HPDE6-E6E7 (cell line): ENCODE data around the gene UIMC1.

Experiments
- DNase-seq: peaks from one replicate; pipeline ENCODE4 v3.0.0; 2011; ENCODE audit warnings: missing footprints; ENCODE audit errors: extremely low spot score

Gene UIMC1

DNA sequence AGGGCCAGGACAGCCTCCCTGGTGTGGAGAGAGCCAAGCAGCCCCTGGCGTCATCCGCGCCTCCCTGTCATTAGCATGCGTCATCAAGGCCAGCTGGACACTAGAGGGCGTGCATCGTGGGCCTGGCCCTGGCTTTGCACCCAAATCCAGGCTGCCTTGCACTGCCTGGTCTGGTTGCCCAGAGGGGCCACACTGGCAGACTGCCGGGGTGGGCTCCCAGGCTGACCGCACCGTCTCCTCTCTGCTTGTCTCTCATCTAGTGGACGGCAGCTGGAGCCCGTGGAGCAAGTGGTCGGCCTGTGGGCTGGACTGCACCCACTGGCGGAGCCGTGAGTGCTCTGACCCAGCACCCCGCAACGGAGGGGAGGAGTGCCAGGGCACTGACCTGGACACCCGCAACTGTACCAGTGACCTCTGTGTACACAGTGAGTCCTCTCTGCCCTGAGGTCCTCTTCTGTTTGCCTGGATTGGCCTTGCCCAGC, 136.4 kb downstream of the UIMC1 start:
- no peak for DNase-seq

DNA sequence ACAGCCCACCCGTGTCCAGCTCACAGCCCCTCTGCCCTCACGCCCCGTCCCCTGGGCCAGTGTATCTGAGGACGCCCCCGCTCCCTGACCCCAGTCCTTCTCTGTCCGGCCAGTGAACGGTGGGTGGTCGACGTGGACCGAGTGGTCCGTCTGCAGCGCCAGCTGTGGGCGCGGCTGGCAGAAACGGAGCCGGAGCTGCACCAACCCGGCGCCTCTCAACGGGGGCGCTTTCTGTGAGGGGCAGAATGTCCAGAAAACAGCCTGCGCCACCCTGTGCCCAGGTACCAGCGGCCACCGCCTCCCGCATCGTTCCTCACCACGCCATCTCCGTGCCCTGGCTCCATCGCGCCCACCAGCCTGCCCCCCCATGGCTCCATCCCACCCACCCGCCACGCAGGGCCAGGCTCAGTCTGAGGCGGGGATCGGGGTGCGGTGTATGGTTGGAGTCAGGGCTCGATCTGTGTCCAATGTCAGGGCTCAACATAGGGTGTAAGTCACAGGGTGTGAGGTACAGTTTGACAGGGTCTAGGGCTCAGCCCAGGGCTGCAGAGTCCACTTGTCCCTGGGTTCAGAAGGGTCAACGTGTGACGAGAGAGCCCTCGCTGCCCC, 137.0 kb downstream of the UIMC1 start:
- DNase-seq = no peak

DNA sequence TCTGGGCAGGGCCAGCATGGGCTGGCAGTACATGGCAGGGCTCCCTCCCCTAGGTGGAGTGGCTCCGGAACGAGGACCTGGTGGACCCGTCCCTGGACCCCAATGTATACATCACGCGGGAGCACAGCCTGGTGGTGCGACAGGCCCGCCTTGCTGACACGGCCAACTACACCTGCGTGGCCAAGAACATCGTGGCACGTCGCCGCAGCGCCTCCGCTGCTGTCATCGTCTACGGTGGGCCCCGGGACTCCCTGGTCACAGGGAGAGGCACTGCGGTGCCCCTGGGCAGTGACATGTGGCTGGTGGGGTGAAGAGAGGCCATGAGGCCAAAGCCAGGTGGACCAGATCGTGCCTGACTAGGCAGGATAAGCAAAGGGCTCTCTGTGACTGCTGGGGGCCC, 137.8 kb downstream of the UIMC1 start:
- no peak for DNase-seq

DNA sequence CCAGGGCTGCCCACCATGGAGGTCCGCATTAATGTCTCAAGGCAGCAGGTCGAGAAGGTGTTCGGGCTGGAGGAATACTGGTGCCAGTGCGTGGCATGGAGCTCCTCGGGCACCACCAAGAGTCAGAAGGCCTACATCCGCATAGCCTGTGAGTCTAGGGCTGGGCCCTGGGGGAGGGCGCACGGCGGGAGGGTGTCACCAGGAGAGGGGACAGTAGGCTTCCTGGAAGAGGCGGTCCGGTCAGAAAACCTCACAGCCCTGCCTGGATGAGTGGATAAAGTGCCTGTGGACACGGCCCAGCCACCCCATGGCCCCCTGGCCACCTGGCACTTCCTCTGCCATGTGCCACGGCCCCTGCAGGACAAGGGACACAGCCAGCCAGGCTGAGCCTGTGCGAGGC, 138.5 kb downstream of the UIMC1 start:
- DNase-seq = no peak

DNA sequence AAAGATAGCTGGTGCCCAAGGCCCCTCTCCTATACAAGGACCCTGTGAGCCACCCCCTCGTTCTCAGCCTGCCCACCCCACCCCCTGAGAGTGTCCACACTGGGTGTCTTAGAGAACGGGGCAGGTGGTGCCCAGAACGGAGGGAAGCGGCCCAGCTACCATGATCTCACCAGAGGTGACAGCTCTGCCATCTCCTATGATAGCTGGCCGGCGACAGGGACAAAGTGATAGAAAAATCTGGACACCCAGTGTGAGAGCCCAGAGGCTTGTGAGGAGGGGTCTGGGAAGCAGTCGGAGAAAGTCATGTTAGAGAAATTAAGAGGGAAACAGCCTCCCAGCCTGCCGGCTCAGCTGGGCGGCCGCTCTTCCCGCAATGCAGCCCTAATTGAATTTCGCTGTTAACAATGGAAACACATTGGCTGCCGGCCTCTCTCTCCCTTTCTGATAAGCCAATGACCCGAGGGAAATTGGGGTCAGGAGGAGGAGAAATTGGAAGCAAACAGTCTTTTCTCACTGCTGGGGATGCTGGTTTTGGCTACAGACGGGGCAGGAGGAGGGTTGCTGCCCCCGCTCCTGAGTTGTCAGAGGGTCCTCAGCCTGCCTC, 139.8 kb downstream of the UIMC1 start:
- DNase-seq = no peak

DNA sequence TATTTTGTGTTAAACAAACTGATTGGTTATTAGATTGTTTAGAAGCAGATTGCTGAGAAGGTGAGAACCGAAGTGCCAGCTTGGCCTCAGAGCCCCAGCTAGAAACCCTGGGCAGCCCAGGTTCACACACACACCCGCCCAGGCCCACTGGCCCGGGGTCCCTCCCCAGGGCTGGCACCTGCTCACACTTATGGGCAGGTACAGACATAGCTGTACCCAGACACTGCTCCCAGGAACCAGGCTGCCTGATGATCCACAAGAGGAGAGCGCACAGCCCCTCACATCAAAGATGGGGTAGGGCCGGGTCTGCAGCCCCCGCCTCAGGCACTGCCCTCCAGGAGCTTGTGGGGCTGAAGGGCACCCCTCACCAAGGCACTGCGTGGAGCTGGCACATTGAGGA, 140.6 kb downstream of the UIMC1 start:
- DNase-seq = no peak

DNA sequence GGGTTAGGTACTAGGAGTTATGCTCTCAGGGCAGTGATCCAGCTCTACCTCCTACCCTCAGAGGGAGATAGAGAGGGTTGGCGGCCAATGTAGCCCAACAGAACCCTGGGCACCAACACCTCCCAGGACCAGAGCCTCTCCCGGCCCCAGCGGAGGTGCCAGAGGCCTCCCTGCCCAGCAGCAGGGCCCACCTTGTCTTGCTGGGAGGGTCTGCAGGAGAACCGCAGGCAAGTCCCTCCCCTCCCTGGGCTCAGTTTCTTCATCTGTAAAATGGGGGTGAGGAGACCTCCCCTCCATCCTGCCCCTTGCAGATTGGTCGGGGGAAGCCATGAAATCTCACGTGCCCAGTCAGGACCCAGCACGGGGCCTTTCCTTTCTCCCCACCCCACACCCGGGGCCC, 141.8 kb downstream of the UIMC1 start:
- no peak for DNase-seq

DNA sequence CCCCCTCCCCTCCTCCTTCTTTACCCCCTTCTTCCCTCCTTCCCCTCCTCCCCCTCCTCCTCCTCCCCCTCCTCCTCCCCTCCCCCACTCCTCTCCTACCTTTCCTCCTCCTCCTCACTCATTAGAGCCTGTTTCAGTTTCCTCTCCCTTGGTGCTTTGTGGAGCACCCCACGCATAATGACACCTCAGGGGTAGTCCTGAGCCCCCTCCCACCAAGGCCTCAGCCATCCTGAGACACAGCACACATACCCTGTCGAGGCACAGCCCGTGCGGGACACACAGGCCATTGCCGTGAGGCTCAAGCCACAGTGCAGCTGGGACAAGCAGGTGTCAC, 142.8 kb downstream of the UIMC1 start:
- DNase-seq = no peak

DNA sequence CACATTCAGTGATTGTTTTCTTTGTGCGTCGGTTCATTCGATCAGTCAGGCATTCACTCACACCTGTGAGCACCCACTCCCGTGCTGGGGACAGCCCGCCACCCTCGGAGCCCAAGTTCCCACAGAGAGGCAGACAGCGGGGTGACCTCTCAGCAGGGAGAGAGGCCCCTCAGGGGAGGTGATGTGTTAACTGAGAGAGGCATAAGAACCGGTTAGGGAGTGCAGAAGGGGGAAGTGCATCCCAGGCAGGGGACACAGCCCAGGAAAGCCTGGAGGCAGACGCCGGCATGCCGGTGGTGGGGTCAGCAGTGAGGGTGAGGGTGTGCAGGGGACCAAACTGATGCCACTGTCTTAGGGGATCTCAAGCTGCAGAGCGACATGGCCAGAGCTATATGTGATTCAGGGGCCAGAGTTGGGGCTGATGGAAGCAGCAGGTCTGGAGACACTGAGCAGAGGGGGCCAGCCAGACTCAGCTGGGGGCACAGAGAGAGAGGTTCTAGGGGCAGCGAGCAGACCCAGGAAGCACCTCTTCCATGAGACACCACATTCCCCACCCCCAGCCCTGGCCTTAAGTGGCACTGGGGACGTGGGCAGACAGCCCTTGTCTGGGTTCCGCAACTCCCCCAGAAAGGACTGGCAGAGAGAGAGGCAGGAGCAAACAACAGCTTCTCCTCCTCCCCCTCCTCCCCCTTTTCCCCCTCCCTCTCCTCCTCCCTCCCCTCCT, 143.4 kb downstream of the UIMC1 start:
- DNase-seq = no peak

DNA sequence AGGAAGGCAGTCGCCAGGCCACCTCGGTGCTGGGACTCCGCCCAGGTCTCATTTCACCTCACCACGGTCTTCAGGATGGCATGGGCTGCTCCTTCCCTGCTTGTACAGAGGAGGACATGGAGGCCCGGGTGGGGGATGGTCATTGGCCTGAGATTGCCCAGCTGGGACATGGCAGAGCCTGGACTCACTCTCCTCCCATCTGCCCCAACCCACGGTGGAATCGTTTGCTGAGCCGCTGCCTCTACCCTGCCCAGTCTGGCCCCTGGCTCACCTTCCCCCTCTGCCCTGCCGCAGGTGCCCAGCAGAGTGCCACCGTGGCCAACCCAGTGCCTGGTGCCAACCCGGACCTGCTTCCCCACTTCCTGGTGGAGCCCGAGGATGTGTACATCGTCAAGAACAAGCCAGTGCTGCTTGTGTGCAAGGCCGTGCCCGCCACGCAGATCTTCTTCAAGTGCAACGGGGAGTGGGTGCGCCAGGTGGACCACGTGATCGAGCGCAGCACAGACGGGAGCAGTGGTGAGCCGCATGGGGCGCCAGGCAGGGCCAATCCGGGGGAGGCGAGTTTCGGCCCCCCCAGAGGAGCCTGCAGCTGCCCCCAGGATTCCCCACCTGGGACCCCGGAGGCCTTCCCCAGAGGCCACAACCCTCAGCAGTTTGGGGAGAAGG, 144.1 kb downstream of the UIMC1 start:
- no peak for DNase-seq

DNA sequence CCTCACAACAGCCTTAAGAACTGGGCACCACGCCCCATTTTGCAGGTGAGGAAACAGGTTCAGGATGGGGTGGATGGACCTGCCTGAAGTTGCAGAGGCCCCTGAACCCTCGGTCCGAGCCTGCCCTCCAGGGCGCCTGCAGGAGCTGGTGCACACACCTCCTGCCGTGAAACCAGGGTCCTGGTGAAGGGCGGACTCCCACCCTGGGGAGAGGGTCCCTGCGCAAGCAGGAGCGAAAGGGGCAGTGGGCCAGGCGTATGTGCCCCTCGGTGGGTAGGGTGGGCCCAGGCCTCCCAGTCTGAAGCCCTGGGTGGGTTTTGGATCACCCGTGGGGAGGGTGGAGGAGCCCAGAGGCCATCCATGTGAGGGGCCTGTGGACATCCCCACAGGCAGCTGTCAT, 145.3 kb downstream of the UIMC1 start:
- DNase-seq = no peak

DNA sequence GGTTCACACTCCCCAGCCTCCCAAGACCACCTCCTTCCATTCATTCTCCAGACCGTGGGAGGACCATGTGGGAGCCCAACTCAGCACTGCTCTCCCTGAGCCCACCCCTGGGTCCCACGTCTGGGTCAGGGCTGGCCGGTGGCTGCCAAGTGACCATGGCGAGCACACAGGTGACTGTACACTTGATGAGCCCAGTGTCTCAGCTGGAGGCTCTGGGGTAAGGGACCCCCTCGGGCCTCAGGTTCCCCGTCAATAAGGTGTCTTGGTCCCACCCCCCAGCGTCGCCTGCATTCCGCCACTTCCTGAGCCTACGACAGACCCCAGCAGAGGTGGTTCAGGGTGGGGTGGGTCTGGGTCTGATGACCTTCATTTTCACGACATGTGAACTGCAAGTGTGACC, 146.2 kb downstream of the UIMC1 start:
- DNase-seq = no peak

DNA sequence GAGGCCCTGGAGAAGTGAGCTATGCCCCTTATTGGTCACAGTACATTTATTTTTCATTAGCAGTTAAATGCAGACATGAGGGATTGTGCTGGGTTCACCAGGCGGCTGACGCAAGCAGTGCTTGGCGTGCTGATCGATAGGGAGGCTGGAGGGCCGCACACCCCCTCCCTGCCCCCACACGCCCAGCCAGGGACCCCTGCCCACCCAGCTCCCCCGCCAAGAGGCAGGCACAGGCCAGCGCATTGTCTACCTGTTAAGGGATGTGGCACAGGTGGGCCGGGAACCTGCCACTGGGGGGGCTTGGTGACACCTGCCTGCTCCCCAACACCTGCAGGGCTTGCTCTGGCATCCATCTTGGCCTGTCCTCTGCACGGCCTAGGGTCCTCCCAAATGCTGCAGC, 146.7 kb downstream of the UIMC1 start:
- no peak for DNase-seq

DNA sequence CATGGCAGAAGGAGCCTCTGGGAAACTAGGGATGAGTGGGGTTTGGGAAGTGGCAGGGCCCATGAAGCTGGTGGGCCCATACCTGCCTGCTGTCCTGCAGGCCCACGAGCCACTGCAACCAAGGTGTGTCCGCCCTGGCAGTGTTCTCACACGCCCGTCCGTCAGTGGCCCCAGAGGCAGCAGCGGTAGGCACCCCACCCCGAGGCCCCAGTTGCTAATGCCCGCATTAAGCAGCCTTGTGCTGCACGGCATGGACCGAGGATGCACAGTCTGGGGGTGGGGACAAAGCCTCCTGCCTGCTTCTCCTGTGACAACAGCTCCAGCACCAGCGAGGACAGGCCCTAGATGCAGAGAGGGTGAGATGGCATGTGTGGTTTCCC, 148.7 kb downstream of the UIMC1 start:
- no peak for DNase-seq

DNA sequence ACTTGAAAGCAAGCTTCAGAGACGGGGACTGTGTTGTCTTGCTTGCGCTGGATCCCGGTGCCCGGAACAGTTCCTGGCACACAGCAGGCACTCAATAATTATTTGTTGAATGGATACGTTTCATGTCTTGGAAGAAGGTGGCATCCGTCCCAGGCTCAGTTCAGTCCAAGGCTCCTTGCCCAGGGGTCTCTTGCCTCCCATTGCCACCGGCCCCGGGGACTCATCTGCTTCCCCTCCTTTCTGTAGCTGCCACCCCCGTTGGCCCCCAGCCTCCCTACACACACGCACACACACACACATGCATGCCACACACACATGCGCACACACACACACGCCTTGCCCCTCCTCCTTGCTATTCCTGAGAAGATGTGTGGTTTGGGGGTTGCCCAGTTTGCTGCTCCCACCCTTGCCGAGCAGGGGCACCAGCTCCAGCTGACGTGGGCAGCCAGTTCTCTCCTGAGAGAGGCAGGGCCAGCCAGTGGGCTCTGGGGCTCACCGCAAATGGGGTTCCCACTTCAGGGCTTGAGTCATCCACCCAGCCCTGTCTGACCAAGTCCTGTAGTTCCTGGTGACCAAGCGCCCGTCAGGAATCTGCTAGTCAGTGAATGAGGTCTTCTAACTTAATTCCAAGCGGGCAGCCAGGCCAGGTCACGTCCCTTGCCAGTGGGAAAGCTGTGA, 149.2 kb downstream of the UIMC1 start:
- no peak for DNase-seq

DNA sequence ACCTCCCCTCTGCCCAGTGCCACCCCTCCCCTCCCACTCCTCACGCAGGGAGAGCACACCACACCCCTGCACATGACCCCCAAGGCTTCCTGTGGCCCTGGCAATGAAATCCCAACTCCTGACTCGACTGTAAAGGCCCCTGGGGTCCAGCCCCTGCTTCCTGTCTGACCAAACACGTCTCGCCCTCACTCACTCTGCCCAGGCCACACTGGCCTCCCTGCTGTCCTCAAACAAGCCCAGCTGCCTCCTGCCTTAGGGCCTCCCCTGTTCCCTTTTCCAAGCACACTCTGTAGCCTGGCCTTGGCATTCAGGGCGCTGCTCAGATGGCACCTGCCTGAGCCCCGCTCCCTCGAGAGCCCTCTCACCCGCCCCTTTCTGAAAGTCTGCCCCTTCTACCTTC, 149.8 kb downstream of the UIMC1 start:
- DNase-seq = no peak

DNA sequence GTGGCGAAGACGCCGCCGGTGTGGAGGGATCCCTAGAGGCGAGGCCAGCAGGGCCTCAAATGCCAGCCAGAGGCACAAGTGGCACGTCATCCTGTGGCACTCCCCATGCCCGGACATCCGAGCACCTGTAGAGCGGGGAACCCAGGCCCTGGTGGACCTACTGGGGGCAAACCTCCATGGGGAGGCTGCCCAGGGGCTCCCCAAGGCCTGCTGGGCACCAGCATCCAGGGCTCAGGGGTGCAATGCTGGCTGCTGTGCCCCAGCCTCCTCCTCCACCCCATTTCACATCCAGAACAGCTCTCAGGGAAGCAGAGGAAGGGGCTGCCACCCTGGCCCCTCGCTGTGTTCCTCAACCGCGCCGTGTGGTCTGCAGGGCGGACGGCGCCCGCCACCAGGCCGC, 151.0 kb downstream of the UIMC1 start:
- no peak for DNase-seq
